Neural cell (in vitro differentiated cells): ENCODE results near the gene MAP3K7. TPM values are rescaled to one million over a fixed set of nuclear protein-coding genes. Genes with fewer than 3 reads are reported as not detected.

Experiments
- H2AFZ ChIP-seq: fragments of 200-600, 300-800 bp; sonication (generic), shearing (Covaris generic); 2 replicates; pipeline ENCODE4 v1.6.0; 2014; ENCODE audit warnings: low read depth, mild to moderate bottlenecking, antibody characterized with exemption, low read length, moderate library complexity
- H3F3A ChIP-seq: fragments of 200-600 bp; shearing (Covaris generic); 2 replicates; pipeline ENCODE4 v1.6.1; 2016; ENCODE audit warnings: mild to moderate bottlenecking, moderate library complexity, mixed read lengths, antibody characterized with exemption, low read length; ENCODE audit not compliant: insufficient read depth, poor library complexity, severe bottlenecking
- H3K27ac ChIP-seq: fragments of 200-600, 300-800 bp; sonication (generic), shearing (Covaris generic); 2 replicates; pipeline ENCODE4 v1.5.1; 2014; ENCODE audit warnings: mild to moderate bottlenecking, low read length, moderate library complexity
- H3K27me3 ChIP-seq: fragments of 300-800, 200-600 bp; sonication (generic), shearing (Covaris generic); 2 replicates; pipeline ENCODE4 v1.6.0; 2014; ENCODE audit warnings: mild to moderate bottlenecking, low read depth, low read length, moderate library complexity; ENCODE audit not compliant: insufficient read depth
- H3K36me3 ChIP-seq: fragments of 300-800, 200-600 bp; sonication (generic), shearing (Covaris generic); 2 replicates; pipeline ENCODE4 v1.5.1; 2014; ENCODE audit warnings: mild to moderate bottlenecking, antibody characterized with exemption, low read length, moderate library complexity; ENCODE audit not compliant: insufficient read depth
- H3K4me2 ChIP-seq: fragments of 300-800, 200-600 bp; sonication (generic), shearing (Covaris generic); 2 replicates; pipeline ENCODE4 v1.6.0; 2014; ENCODE audit warnings: mild to moderate bottlenecking, low read length
- H3K4me3 ChIP-seq: fragments of 300-800, 200-600 bp; sonication (generic), shearing (Covaris generic); 2 replicates; pipeline ENCODE4 v1.5.1; 2014; ENCODE audit warnings: mild to moderate bottlenecking, low read length, moderate library complexity
- H3K79me2 ChIP-seq: fragments of 200-600 bp; shearing (Covaris generic); replicated peaks from 2 replicates; pipeline ENCODE4 v1.6.0; 2014; ENCODE audit warnings: mild to moderate bottlenecking, low read length, moderate library complexity; ENCODE audit not compliant: insufficient read depth
- H3K9ac ChIP-seq: fragments of 300-800, 200-600 bp; sonication (generic), shearing (Covaris generic); 2 replicates; pipeline ENCODE4 v1.6.1; 2016; ENCODE audit warnings: mild to moderate bottlenecking, low read length, mixed read lengths
- H3K9me2 ChIP-seq: fragments of 200-600 bp; shearing (Covaris generic); 2 replicates; pipeline ENCODE4 v1.6.1; 2016; ENCODE audit warnings: mild to moderate bottlenecking, low read length, mixed read lengths; ENCODE audit not compliant: insufficient read depth
- H3K9me3 ChIP-seq: fragments of 200-600, 300-800 bp; sonication (generic), shearing (Covaris generic); 2 replicates; pipeline ENCODE4 v1.6.1; 2016; ENCODE audit warnings: mild to moderate bottlenecking, mixed run types, low read length, moderate library complexity, mixed read lengths
- H4K20me1 ChIP-seq: fragments of 200-600 bp; shearing (Covaris generic); 2 replicates; pipeline ENCODE4 v1.6.1; 2016; ENCODE audit warnings: mild to moderate bottlenecking, mixed run types; ENCODE audit not compliant: insufficient read depth
- CTCF ChIP-seq: fragments of 450-650 bp; IDR thresholded peaks from 2 replicates; pipeline ENCODE4 v1.5.1; 2014; ENCODE audit warnings: antibody characterized with exemption, mild to moderate bottlenecking, moderate library complexity; ENCODE audit not compliant: poor library complexity, severe bottlenecking
- EP300 ChIP-seq: fragments of 450-650 bp; conservative IDR thresholded peaks from 2 replicates; pipeline ENCODE4 v1.6.1; 2014; ENCODE audit warnings: antibody characterized with exemption, mild to moderate bottlenecking, moderate library complexity; ENCODE audit not compliant: poor library complexity, severe bottlenecking
- EZH2 ChIP-seq: fragments of 200-600, 300-800 bp; shearing (Covaris generic), sonication (generic); IDR thresholded peaks from 2 replicates; pipeline ENCODE4 v1.6.1; 2014; ENCODE audit warnings: antibody characterized with exemption, low read length, borderline replicate concordance, mild to moderate bottlenecking; ENCODE audit not compliant: insufficient read depth, poor library complexity, severe bottlenecking
- MXI1 ChIP-seq: fragments of 450-650 bp; conservative IDR thresholded peaks from 2 replicates; pipeline ENCODE4 v1.6.1; 2014; ENCODE audit warnings: antibody characterized with exemption, mild to moderate bottlenecking; ENCODE audit not compliant: poor library complexity, severe bottlenecking
- POLR2AphosphoS5 ChIP-seq: IDR thresholded peaks from 2 replicates; pipeline ENCODE4 v1.6.1; 2012
- RAD21 ChIP-seq: fragments of 450-650 bp; conservative IDR thresholded peaks from 2 replicates; pipeline ENCODE4 v1.6.1; 2014; ENCODE audit warnings: antibody characterized with exemption, mild to moderate bottlenecking, moderate library complexity
- REST ChIP-seq: IDR thresholded peaks from 2 replicates; pipeline ENCODE4 v1.6.1; 2012; ENCODE audit warnings: borderline replicate concordance
- SMC3 ChIP-seq: fragments of 450-650 bp; conservative IDR thresholded peaks from 2 replicates; pipeline ENCODE4 v1.6.1; 2014; ENCODE audit warnings: antibody characterized with exemption, mild to moderate bottlenecking, moderate library complexity; ENCODE audit not compliant: poor library complexity
- TAF1 ChIP-seq: IDR thresholded peaks from 2 replicates; pipeline ENCODE4 v1.6.1; 2012; ENCODE audit warnings: low read depth
- polyA plus RNA-seq: library from polyadenylated mRNA; depleted of rRNA; stranded (reverse); fragments of >200 nt; gene quantifications from 2 replicates; pipeline ENCODE4 v1.2.3, GENCODE V29; 2014

Gene MAP3K7
- polyA plus RNA-seq, 1 donor from 2014 or later = 71.6 TPM

GRCh38 chr6:90500458-90500857 lies 86.4 kb downstream of the MAP3K7 start:
- H3K27me3 ChIP-seq = no peaks in the 10 kb centered on the region
- no peak for TF ChIP-seq SMC3
- no peak for TF ChIP-seq CTCF
- TF ChIP-seq TAF1 = no peak
- TF ChIP-seq REST = no peak
- no peak for TF ChIP-seq POLR2AphosphoS5
- no peak for TF ChIP-seq RAD21
- TF ChIP-seq EZH2 = no peak
- no peak for TF ChIP-seq EP300
- TF ChIP-seq MXI1 = no peak
- H3K9me3 ChIP-seq = no peaks in the 10 kb centered on the region
- H3F3A ChIP-seq = peaks cover 3% of the 10 kb centered on the region
- no peaks in the 10 kb centered on the region for H3K36me3 ChIP-seq
- no peaks in the 10 kb centered on the region for H3K9me2 ChIP-seq
- no peak overlapping the region for H3K27ac ChIP-seq
- no peak overlapping the region for H3K4me2 ChIP-seq
- no peaks in the 10 kb centered on the region for H3K79me2 ChIP-seq
- H2AFZ ChIP-seq = no peak overlapping the region
- H3K9ac ChIP-seq = no peak overlapping the region
- H3K4me3 ChIP-seq = no peak overlapping the region
- no peaks in the 10 kb centered on the region for H4K20me1 ChIP-seq

GRCh38 chr6:90497411-90497810 lies 89.5 kb downstream of the MAP3K7 start:
- H4K20me1 ChIP-seq = no peaks in the 10 kb centered on the region
- H3K9me2 ChIP-seq = no peaks in the 10 kb centered on the region
- no peak overlapping the region for H2AFZ ChIP-seq
- H3K4me3 ChIP-seq = no peak overlapping the region
- H3K9ac ChIP-seq = no peak overlapping the region
- H3F3A ChIP-seq = no peaks in the 10 kb centered on the region
- TF ChIP-seq REST = no peak
- TF ChIP-seq MXI1 = no peak
- TF ChIP-seq SMC3 = no peak
- no peak for TF ChIP-seq POLR2AphosphoS5
- no peak for TF ChIP-seq RAD21
- TF ChIP-seq EZH2 = no peak
- TF ChIP-seq CTCF = no peak
- no peak for TF ChIP-seq EP300
- TF ChIP-seq TAF1 = no peak
- no peaks in the 10 kb centered on the region for H3K27me3 ChIP-seq
- no peak overlapping the region for H3K27ac ChIP-seq
- no peaks in the 10 kb centered on the region for H3K9me3 ChIP-seq
- H3K36me3 ChIP-seq = no peaks in the 10 kb centered on the region
- no peaks in the 10 kb centered on the region for H3K79me2 ChIP-seq
- H3K4me2 ChIP-seq = no peak overlapping the region
